ENCODE measurements around the gene MIA.
A peak's percentile ranks its signal among the peaks of the same experiment; 100 is the strongest.

Gene MIA

GRCh38 chr19:40750874-40751537, 24.3 kb upstream of the MIA start, which contains the start of gene SNRPA:
Gene SNRPA (plus strand): TSS chr19:40751203. CDS start chr19:40751409, 206 bp downstream.
- peak within 1 kb of the TSS; percentile 79 for H3K4me3 ChIP-seq (ENCODE audit: control insufficient read depth, low read depth, low read length)
- no peak for TF ChIP-seq CTCF (conservative IDR thresholded peaks at IDR 0.05; ENCODE audit: control insufficient read depth, insufficient read depth, low read depth, low read length)
- DNase-seq (ENCODE audit: low read depth): peak; percentile 97

- H3K4me3 ChIP-seq (ENCODE audit: control insufficient read depth, low read depth, low read length): peak overlapping the region; percentile 79
- DNase-seq (ENCODE audit: low read depth): no peak
- no peak for TF ChIP-seq CTCF (conservative IDR thresholded peaks at IDR 0.05; ENCODE audit: control insufficient read depth, insufficient read depth, low read depth, low read length)
Observed at GRCh38 chr19:40752257-40752781, 23.0 kb upstream of the MIA start.

- DNase-seq (ENCODE audit: low read depth): peak; percentile 36
- H3K4me3 ChIP-seq (ENCODE audit: control insufficient read depth, low read depth, low read length): no peak overlapping the region
- TF ChIP-seq CTCF (conservative IDR thresholded peaks at IDR 0.05; ENCODE audit: control insufficient read depth, insufficient read depth, low read depth, low read length): no peak
Observed at GRCh38 chr19:40754611-40755247, 20.6 kb upstream of the MIA start.

GRCh38 chr19:40755248-40755624, 20.1 kb upstream of the MIA start:
- H3K4me3 ChIP-seq (ENCODE audit: control insufficient read depth, low read depth, low read length): no peak overlapping the region
- TF ChIP-seq CTCF (conservative IDR thresholded peaks at IDR 0.05; ENCODE audit: control insufficient read depth, insufficient read depth, low read depth, low read length): no peak

GRCh38 chr19:40755791-40756190, 19.5 kb upstream of the MIA start:
- DNase-seq (ENCODE audit: low read depth): no peak
- no peak for TF ChIP-seq CTCF (conservative IDR thresholded peaks at IDR 0.05; ENCODE audit: control insufficient read depth, insufficient read depth, low read depth, low read length)
- no peak overlapping the region for H3K4me3 ChIP-seq (ENCODE audit: control insufficient read depth, low read depth, low read length)

More at GRCh38 chr19:40755248-40755624, 20.1 kb upstream of the MIA start:
- no peak for DNase-seq (ENCODE audit: low read depth)

GRCh38 chr19:40756502-40757110, 18.7 kb upstream of the MIA start:
- no peak for TF ChIP-seq CTCF (conservative IDR thresholded peaks at IDR 0.05; ENCODE audit: control insufficient read depth, insufficient read depth, low read depth, low read length)
- DNase-seq (ENCODE audit: low read depth): no peak
- no peak overlapping the region for H3K4me3 ChIP-seq (ENCODE audit: control insufficient read depth, low read depth, low read length)

Measured in fibroblast of mammary gland (primary cell).